ENCODE data around the gene CD247.

DNA sequence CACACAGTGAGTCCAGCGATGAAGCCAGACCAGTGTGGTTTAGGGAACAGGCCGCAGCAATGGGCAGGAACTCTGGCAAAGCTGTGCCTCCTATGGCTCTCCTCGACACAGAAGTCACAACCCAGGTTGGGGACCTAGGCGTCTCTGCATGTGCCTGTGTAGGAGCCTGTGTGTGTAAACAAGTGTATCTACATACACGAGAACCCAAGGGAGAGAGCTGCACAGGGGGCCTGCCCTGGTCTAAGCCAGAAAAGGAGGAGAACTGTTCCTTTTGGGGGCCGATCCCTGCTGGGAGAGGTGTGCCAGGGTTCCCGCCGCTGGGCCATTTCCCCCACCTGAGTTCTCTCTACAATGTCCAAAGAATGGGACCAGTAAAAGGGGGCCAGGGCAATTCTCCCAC is 56.0 kb downstream of the CD247 start:
- TF ChIP-seq EZH2 (IDR thresholded peaks at IDR 0.05) (no peak), POLR2AphosphoS5 (IDR thresholded peaks at IDR 0.05; ENCODE audit: borderline replicate concordance, low read depth, low read length) (no peak), FOXP2 (optimal IDR thresholded peaks at IDR 0.05; ENCODE audit: control extremely low read depth, extremely low read length, insufficient read depth) (no peak)

Measured in SK-N-MC (cell line).